ENCODE results near the gene SYNRG. TPM values are rescaled to one million over a fixed set of nuclear protein-coding genes. Genes with fewer than 3 reads are reported as not detected.

Gene SYNRG
- total RNA-seq, 2 experiments from 2014 or later: 106 to 113 TPM

DNA sequence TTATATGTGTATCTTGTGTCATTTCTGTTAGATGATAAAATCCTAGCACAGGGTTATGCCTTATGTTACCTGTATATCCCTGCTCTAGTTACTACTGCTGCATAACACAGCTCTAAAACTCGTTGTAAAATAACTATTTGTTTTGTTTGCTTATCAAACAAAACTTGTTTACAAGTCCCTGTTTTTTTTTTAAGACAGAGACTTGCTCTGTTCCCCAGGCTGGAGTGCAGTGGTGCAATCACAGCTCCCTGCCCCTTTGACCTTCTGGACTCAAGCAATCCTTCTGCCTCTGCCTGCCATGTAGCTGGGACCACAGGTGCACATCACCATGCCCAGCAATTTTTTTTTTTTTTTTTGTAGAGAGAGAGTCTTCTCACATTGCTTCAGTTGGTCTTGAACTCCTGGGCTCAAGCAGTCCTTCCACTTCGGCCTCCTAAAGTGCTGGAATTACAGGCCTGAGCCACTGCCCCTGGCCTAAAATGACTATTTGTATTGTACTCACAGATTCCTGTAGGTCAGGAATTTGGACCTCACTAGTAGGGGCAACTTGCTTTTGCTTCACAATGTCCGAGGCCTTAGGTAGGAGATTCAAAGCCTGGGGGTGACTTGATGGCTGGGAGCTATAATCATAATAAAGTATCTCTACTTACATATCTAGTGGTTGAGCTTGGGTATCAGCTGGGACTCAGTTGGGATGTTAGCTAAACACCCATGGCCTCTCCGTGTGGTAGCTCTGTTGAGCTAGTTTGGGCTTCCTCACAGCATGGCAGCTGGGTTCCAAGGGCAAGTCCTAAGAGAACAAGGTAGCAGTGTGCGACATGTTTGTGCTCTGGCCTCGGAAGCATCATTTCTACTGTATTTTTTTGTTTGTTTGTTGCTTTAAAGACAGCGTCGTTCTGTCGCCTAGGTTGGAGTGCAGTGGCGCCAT is 106.9 kb downstream of the SYNRG start:
- ChIA-PET CTCF (interaction anchor here (0.5 kb wide), 1 partner anchor 42 kb away, joined by 3 read pairs; no protein-coding TSS in a partner anchor), POLR2A (interaction anchor here (1.3 kb wide), 1 partner anchor 9 kb away, joined by 4 read pairs; no protein-coding TSS in a partner anchor)
- Mint-ChIP-seq H3K9me3 (no peaks in the 10 kb centered on the region), H3K27me3 (no peaks in the 10 kb centered on the region), H3K36me3 (ENCODE audit: low read depth) (peaks cover 2% of the 10 kb centered on the region), H3K4me1 (peaks cover 8% of the 10 kb centered on the region), H3K27ac (no peak overlapping the region), H3K4me3 (no peak overlapping the region)
- no peak for DNase-seq

DNA sequence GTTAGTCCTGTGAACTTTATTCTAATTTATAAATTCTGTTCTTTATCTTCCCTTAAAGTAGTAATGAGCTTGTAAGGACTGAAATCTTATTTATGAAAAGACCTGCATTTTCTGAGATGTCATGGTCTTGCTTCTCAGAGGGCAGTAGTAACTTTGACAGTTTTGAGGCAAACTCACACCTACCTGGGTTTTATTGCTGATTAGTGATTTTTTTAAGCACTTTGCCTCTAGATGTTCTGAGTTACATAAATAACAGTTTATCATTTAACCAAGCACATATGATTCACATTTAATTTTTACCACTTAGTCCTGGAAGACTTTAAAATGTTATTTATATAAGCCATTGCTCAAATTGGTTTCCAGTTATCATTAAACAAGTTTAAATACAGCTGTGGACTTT is 108.8 kb downstream of the SYNRG start:
- ChIA-PET POLR2A (interaction anchor here (1.4 kb wide), 1 partner anchor 12 kb away, joined by 3 read pairs; no protein-coding TSS in a partner anchor), CTCF (interaction anchor here (0.6 kb wide), 1 partner anchor 64 kb away, joined by 3 read pairs; no protein-coding TSS in a partner anchor)
- no peak for DNase-seq
- no peaks in the 10 kb centered on the region for H3K27me3 Mint-ChIP-seq
- H3K9me3 Mint-ChIP-seq: no peaks in the 10 kb centered on the region
- H3K4me3 Mint-ChIP-seq: no peak overlapping the region
- no peak overlapping the region for H3K27ac Mint-ChIP-seq
- H3K36me3 Mint-ChIP-seq (ENCODE audit: low read depth): peaks cover 2% of the 10 kb centered on the region
- H3K4me1 Mint-ChIP-seq: peaks cover 2% of the 10 kb centered on the region

DNA sequence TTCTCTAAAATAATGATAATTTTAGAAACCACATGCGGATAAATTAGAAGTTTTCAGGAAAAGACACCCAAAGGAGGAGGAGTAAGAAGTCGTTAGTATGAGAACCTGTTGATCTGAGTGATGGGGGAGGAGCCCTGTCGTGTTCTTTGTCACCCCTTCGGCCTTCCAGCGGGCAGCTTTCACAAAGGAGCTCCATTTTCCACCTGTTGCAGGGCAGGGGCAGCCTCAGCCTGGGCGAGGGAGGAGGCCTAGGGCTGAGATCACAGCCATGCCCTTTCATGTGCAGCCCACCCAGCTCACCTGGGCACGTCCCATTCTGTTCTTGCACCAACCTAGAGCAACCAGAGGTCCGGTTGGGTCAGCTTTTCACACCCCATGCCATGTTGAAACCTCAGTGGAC is 114.2 kb downstream of the SYNRG start:
- Mint-ChIP-seq H3K4me3 (no peak overlapping the region), H3K36me3 (ENCODE audit: low read depth) (no peaks in the 10 kb centered on the region), H3K4me1 (peaks cover 26% of the 10 kb centered on the region), H3K27ac (no peak overlapping the region), H3K27me3 (no peaks in the 10 kb centered on the region), H3K9me3 (no peaks in the 10 kb centered on the region)
- POLR2A ChIA-PET: interaction anchor here (1.4 kb wide), 1 partner anchor 86 kb away, joined by 4 read pairs; no protein-coding TSS in a partner anchor
- CTCF ChIA-PET: no interaction called here
- DNase-seq: no peak

DNA sequence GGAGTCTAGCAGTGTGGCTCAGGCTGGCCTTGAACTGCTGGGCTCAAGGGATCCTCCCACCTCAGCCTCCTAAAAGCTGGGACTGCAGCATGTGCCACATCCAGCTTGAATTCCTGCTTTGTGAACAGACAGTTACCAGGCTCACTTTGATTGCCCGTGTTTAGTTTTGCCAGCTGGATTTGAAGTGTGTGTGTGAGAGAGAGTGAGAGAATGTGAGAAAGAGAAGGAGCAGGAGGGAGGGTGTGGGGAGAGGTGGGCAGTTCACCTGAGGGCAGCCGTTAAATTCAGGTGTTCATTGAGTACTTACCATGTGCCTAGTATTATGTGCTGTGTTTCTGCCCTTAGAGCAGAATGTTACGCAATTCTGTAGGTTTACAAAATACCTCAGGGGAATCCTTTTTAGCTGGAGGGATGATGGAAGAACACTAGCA is 114.8 kb downstream of the SYNRG start:
- H3K27ac Mint-ChIP-seq: no peak overlapping the region
- H3K4me3 Mint-ChIP-seq: no peak overlapping the region
- peaks cover 26% of the 10 kb centered on the region for H3K4me1 Mint-ChIP-seq
- ChIA-PET POLR2A (interaction anchor here (1.4 kb wide), 1 partner anchor 86 kb away, joined by 4 read pairs; no protein-coding TSS in a partner anchor), CTCF (interaction anchor here (0.9 to 1.2 kb wide), 2 partner anchors 13 to 121 kb away, joined by 3 to 6 read pairs; no protein-coding TSS in a partner anchor)
- H3K9me3 Mint-ChIP-seq: no peaks in the 10 kb centered on the region
- no peak for DNase-seq
- H3K27me3 Mint-ChIP-seq: no peaks in the 10 kb centered on the region
- H3K36me3 Mint-ChIP-seq (ENCODE audit: low read depth): no peaks in the 10 kb centered on the region

DNA sequence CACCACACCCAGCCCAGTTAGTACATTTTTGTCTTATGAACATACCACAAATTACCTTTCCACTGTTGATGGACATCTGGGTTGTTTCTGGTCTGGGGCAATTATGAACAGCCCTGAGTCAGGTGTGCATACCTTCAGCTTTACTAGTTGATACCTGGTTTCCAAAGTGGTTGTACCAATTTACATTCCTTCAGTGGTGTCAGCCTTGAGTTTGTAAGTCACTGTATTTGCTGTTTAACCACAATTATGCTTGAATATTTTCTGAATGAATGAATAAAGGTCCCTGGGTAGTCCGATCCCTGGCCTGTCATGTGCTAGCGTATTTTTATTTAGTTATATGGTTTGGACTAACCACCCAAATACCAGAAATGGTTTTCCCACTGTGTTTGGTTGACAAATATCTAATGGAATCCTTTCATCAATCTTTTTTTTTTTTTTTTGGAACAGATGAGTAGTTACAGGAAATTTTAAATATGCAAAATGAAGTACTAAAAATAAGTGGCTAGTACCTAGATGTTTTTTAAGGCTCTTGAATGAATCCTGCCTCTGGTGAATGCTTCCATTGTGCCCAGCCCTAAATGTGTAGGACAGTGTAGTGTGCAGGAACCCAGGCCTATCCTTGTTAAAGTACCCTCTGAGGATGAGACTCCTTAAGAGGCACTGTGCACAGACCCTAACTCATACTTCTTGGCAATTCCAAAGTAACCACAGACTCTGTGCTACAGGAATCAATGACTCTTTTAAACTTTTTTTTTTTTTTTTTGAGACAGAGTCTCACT is 115.8 kb downstream of the SYNRG start:
- Mint-ChIP-seq H3K27ac (no peak overlapping the region), H3K4me3 (no peak overlapping the region), H3K36me3 (ENCODE audit: low read depth) (no peaks in the 10 kb centered on the region), H3K9me3 (no peaks in the 10 kb centered on the region), H3K27me3 (no peaks in the 10 kb centered on the region), H3K4me1 (peaks cover 33% of the 10 kb centered on the region)
- ChIA-PET CTCF (interaction anchor here (1.2 kb wide), 1 partner anchor 14 kb away, joined by 6 read pairs; no protein-coding TSS in a partner anchor), POLR2A (no interaction called here)
- DNase-seq: no peak

- POLR2A ChIA-PET: interaction anchor here (0.9 to 1.8 kb wide), 3 partner anchors 9 to 85 kb away, joined by 3 to 5 read pairs (median 4); no protein-coding TSS in a partner anchor
- H3K4me3 Mint-ChIP-seq: no peak overlapping the region
- no peak for DNase-seq
- no peak overlapping the region for H3K27ac Mint-ChIP-seq
- H3K9me3 Mint-ChIP-seq: no peaks in the 10 kb centered on the region
- no peaks in the 10 kb centered on the region for H3K36me3 Mint-ChIP-seq (ENCODE audit: low read depth)
- CTCF ChIA-PET: interaction anchor here (0.7 kb wide), 1 partner anchor 1676 kb away, joined by 4 read pairs; no protein-coding TSS in a partner anchor
- H3K27me3 Mint-ChIP-seq: no peaks in the 10 kb centered on the region
- H3K4me1 Mint-ChIP-seq: peaks cover 40% of the 10 kb centered on the region
Observed at GRCh38 chr17:37492167-37492566, 117.1 kb downstream of the SYNRG start.

- DNase-seq: peak; percentile 20
- peaks cover 40% of the 10 kb centered on the region for H3K4me1 Mint-ChIP-seq
- peak overlapping the region; percentile 80 for H3K27ac Mint-ChIP-seq
- peak overlapping the region; percentile 86 for H3K4me3 Mint-ChIP-seq
- CTCF ChIA-PET: interaction anchor here (1.1 to 1.2 kb wide), 2 partner anchors 61 to 325 kb away, joined by 3 read pairs; no protein-coding TSS in a partner anchor
- no peaks in the 10 kb centered on the region for H3K36me3 Mint-ChIP-seq (ENCODE audit: low read depth)
- H3K9me3 Mint-ChIP-seq: no peaks in the 10 kb centered on the region
- POLR2A ChIA-PET: interaction anchor here (0.8 to 1.8 kb wide), 4 partner anchors 8 to 85 kb away, joined by 3 to 5 read pairs (median 4); no protein-coding TSS in a partner anchor
- H3K27me3 Mint-ChIP-seq: no peaks in the 10 kb centered on the region
Observed at GRCh38 chr17:37490638-37491614, 118.3 kb downstream of the SYNRG start.

- Mint-ChIP-seq H3K36me3 (ENCODE audit: low read depth) (peaks cover 2% of the 10 kb centered on the region), H3K9me3 (no peaks in the 10 kb centered on the region), H3K27me3 (no peaks in the 10 kb centered on the region), H3K4me3 (peak overlapping the region; percentile 86), H3K27ac (peak overlapping the region; percentile 80), H3K4me1 (peaks cover 40% of the 10 kb centered on the region)
- DNase-seq: peak; percentile 74
- ChIA-PET CTCF (no interaction called here), POLR2A (interaction anchor here (0.6 to 2.3 kb wide), 5 partner anchors 9 to 83 kb away, joined by 3 to 15 read pairs (median 5); partner anchors contain the start of genes ACACA and TADA2A)
Observed at GRCh38 chr17:37490022-37490587, 119.1 kb downstream of the SYNRG start.

DNA sequence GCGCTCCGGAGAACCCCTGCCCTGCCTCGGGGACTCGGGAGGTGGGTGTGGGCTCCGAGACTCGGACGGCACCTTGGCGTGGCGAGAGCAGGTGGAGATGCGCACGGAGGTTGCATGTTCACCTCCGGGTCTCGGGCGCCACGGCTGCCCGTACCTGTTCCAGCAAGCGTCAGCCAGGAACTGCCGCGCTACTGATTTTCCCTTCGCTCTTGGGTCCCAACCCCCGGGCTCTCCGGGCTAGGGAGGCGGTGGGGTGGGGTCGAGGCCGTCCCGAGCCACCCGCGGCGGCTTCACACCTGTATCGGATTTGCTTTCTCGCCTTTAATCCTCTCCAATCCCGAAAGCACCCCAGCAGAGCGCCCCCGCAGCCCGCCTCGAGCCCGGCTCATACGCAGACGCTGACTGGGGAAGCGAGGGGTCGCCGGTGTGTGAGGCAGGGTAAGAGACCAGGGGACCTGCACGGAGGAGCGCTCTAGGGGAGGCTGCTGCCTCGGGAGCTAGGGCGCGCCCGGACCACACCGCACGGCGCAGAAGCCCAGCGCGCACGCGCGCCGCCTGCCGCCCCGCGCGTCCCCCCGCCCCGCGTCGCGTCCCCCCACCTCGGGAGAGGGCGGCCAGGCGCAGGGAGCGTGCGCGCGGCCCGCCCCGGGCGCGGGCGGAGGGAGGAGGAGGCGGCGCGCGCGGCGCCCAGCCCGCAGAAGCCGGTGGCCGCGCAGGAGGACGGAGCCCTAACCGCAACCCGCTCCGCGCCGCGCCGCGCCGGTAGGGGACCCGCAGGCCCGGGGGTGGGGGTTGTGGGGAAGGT is 119.8 kb downstream of the SYNRG start, which contains the start of gene DUSP14:
TSS of gene DUSP14 (plus strand) at position 695 of the 805 bp plus-strand sequence. CDS start 22,382 bp downstream, outside the sequence.
- Mint-ChIP-seq H3K27ac (peak within 1 kb of the TSS; percentile 84), H3K27me3 (no peaks in the 10 kb centered on the region), H3K4me1 (peaks cover 39% of the 10 kb centered on the region), H3K4me3 (peak within 1 kb of the TSS; percentile 91), H3K9me3 (no peaks in the 10 kb centered on the region), H3K36me3 (ENCODE audit: low read depth) (peaks cover 2% of the 10 kb centered on the region)
- ChIA-PET POLR2A (interaction anchor here (0.6 to 2.3 kb wide), 4 partner anchors 9 to 82 kb away, joined by 3 to 15 read pairs (median 5); partner anchors contain the start of genes ACACA and TADA2A), CTCF (no interaction called here)
- peak; percentile 83 for DNase-seq

DNA sequence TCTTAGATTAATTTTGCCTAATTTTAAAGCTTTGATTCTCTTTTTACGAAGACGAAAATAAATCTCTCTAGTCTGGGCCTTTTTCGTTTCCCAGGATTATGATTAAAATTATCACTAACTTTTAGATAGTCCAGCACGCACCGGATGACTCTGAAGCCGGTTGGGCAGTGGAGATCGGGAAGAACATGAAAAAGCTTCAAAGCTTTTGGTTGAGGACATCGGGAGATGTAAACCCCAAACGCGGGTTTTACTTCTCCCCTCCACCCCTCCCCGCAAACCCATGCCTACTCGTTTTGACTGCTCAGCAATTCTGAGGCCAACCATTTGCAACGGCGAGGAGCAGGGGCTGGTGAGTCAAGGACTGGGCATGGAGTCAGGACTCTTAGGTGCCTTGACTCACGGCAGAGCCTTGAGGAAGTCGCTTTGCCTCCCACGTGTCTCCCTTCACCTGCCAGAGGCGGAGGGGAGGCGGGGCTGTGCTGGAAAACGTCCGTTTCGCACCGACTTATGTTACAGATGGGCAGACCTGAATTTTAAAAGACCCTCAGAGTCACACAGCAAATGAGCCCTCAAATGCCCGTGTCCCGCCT is 120.5 kb downstream of the SYNRG start:
- Mint-ChIP-seq H3K4me1 (peaks cover 38% of the 10 kb centered on the region), H3K36me3 (ENCODE audit: low read depth) (peaks cover 4% of the 10 kb centered on the region), H3K4me3 (peak overlapping the region; percentile 91), H3K27me3 (no peaks in the 10 kb centered on the region), H3K27ac (peak overlapping the region; percentile 76), H3K9me3 (no peaks in the 10 kb centered on the region)
- ChIA-PET CTCF (interaction anchor here (0.8 to 1.1 kb wide), 2 partner anchors 38 to 115 kb away, joined by 3 to 4 read pairs; no protein-coding TSS in a partner anchor), POLR2A (interaction anchor here (0.9 to 2.3 kb wide), 11 partner anchors 9 to 121 kb away, joined by 3 to 15 read pairs (median 3); partner anchors contain the start of genes ACACA, SYNRG and TADA2A)
- peak; percentile 59 for DNase-seq
